Spleen (tissue), 7 donors: ENCODE results near the gene GNG13.

ENCODE experiments used
- POLR2A ChIP-seq, 3 donors: fragments of 450-650 bp; IDR thresholded peaks; one replicate each; pipeline ENCODE4 v1.5.1; 2017; ENCODE audit warnings: antibody characterized with exemption in 3 of 3, mild to moderate bottlenecking in 1 of 3
- TF ChIP-seq, protein P1 (sequence below), 11 experiments: fragments of 200-600 bp in 7 of 11; fragments of 450-650 bp in 4 of 11; sonication (generic) in 4 of 11; IDR thresholded peaks in 8 of 11; conservative IDR thresholded peaks in 3 of 11; 1 replicate in 7 of 11; 2 replicates in 4 of 11; pipeline versions ENCODE4 v1.4.0 to v1.8.0; 2016 to 2021; ENCODE audit warnings: antibody characterized with exemption in 11 of 11, inconsistent platforms in 4 of 11, mild to moderate bottlenecking in 1 of 11
- donor health status: DM: no; HTN: no; CAD: no; lungs with moderate emphysema.
- donor health status: DM: no; HTN: no; CAD: no.
- donor health status: DM: no; HTN: no; CAD: no.

- TF ChIP-seq, protein P1, sequence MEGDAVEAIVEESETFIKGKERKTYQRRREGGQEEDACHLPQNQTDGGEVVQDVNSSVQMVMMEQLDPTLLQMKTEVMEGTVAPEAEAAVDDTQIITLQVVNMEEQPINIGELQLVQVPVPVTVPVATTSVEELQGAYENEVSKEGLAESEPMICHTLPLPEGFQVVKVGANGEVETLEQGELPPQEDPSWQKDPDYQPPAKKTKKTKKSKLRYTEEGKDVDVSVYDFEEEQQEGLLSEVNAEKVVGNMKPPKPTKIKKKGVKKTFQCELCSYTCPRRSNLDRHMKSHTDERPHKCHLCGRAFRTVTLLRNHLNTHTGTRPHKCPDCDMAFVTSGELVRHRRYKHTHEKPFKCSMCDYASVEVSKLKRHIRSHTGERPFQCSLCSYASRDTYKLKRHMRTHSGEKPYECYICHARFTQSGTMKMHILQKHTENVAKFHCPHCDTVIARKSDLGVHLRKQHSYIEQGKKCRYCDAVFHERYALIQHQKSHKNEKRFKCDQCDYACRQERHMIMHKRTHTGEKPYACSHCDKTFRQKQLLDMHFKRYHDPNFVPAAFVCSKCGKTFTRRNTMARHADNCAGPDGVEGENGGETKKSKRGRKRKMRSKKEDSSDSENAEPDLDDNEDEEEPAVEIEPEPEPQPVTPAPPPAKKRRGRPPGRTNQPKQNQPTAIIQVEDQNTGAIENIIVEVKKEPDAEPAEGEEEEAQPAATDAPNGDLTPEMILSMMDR (IDR thresholded peaks at IDR 0.05 in 8 of 11, conservative IDR thresholded peaks at IDR 0.05 in 3 of 11) = no peak
- TF ChIP-seq POLR2A (IDR thresholded peaks at IDR 0.05) = no peak
Observed at GRCh38 chr16:769934-770333, 30.6 kb downstream of the GNG13 start.
